OCI-LY7 (cell line): ENCODE measurements around the gene TPRG1L. TPM values are rescaled to one million over a fixed set of nuclear protein-coding genes. Genes with fewer than 3 reads are reported as not detected.

Experiments used
- BruUV-seq: library from RNA; stranded (reverse); fragments of 400-500 nt; replicated peaks from 2 replicates; lab custom pipeline; 2021; lab: Mats Ljungman, UMichigan
- CTCF ChIA-PET: fragments of 300-600 bp; sonication (Branson Sonifier 250); formaldehyde crosslinking; loops from one replicate; lab custom pipeline; 2022; ENCODE audit warnings: antibody characterized with exemption; ENCODE audit not compliant: unreplicated experiment; lab: Charles Lee
- POLR2A ChIA-PET: fragments of 300-600 bp; sonication (Branson Sonifier 250); formaldehyde crosslinking; loops from one replicate; lab custom pipeline; 2022; ENCODE audit warnings: antibody characterized with exemption; lab: Charles Lee
- DNase-seq: peaks from one replicate; pipeline ENCODE4 v3.0.0-alpha.2; 2015; ENCODE audit warnings: low spot score
- H2AFZ ChIP-seq: fragments of 200-600 bp; sonication (generic), shearing (Covaris generic); 2 replicates; pipeline ENCODE4 v1.6.1; 2014; ENCODE audit warnings: mild to moderate bottlenecking, antibody characterized with exemption, low read length, moderate library complexity
- H3K27ac ChIP-seq: fragments of 200-600 bp; sonication (generic); 2 replicates; pipeline ENCODE4 v1.5.1; 2014; ENCODE audit warnings: mixed run types, low read depth, mild to moderate bottlenecking, moderate library complexity, low read length, inconsistent platforms; ENCODE audit not compliant: poor library complexity, severe bottlenecking
- H3K36me3 ChIP-seq: fragments of 200-600 bp; sonication (generic); 2 replicates; pipeline ENCODE4 v1.6.1; 2014; ENCODE audit warnings: mild to moderate bottlenecking, antibody characterized with exemption, low read length, moderate library complexity, mixed read lengths; ENCODE audit not compliant: insufficient read depth
- H3K4me1 ChIP-seq: fragments of 200-600 bp; sonication (generic); 2 replicates; pipeline ENCODE4 v1.5.1; 2014; ENCODE audit warnings: mild to moderate bottlenecking, low read length; ENCODE audit not compliant: insufficient read depth, poor library complexity, severe bottlenecking
- H3K4me2 ChIP-seq: fragments of 200-600 bp; sonication (generic); 2 replicates; pipeline ENCODE4 v1.6.1; 2014; ENCODE audit warnings: mild to moderate bottlenecking, low read length
- H3K4me3 ChIP-seq: fragments of 200-600 bp; sonication (generic); 2 replicates; pipeline ENCODE4 v1.5.1; 2014; ENCODE audit warnings: mild to moderate bottlenecking, low read depth, low read length; ENCODE audit not compliant: poor library complexity, severe bottlenecking
- H3K79me2 ChIP-seq: fragments of 200-600 bp; sonication (generic); 2 replicates; pipeline ENCODE4 v1.6.1; 2016; ENCODE audit warnings: low read depth, mild to moderate bottlenecking, low read length, moderate library complexity, mixed read lengths; ENCODE audit not compliant: insufficient read depth
- H3K9me2 ChIP-seq: fragments of 200-600 bp; sonication (generic); 2 replicates; pipeline ENCODE4 v1.6.1; 2016; ENCODE audit warnings: mild to moderate bottlenecking, low read length, mixed read lengths; ENCODE audit not compliant: insufficient read depth
- H3K9me3 ChIP-seq: fragments of 200-600 bp; sonication (generic); 2 replicates; pipeline ENCODE4 v1.6.1; 2014; ENCODE audit warnings: mild to moderate bottlenecking, mixed run types, low read length, mixed read lengths
- H4K20me1 ChIP-seq: fragments of 200-600 bp; sonication (generic); 2 replicates; pipeline ENCODE4 v1.6.1; 2014; ENCODE audit warnings: mild to moderate bottlenecking, antibody characterized with exemption, low read length, moderate library complexity, mixed read lengths; ENCODE audit not compliant: insufficient read depth
- CTCF ChIP-seq: fragments of 200-600 bp; sonication (generic); conservative IDR thresholded peaks from 2 replicates; pipeline ENCODE4 v1.5.1; 2014; ENCODE audit warnings: mild to moderate bottlenecking, antibody characterized with exemption, low read length, moderate library complexity, mixed read lengths
- EZH2phosphoT487 ChIP-seq: fragments of 200-600 bp; sonication (generic); IDR thresholded peaks from 2 replicates; pipeline ENCODE4 v1.6.1; 2018; ENCODE audit warnings: low read depth, borderline replicate concordance, mild to moderate bottlenecking, mixed run types, antibody characterized with exemption, low read length, moderate library complexity, mixed read lengths
- intact Hi-C: fragments of 100-400 bp; cut with micrococcal nuclease; formaldehyde crosslinking; loops from one replicate; pipeline ENCODE4 v1.10.0; 2022; ENCODE audit not compliant: unreplicated experiment
- total RNA-seq, 2 experiments: library from RNA; depleted of rRNA in 1 of 2; stranded (reverse); fragments of >200 nt in 1 of 2; shearing (Covaris generic) in 1 of 2; gene quantifications; 2 replicates each; pipeline ENCODE4 v1.2.3, GENCODE V29; 2014 to 2022

The TPRG1L gene
- total RNA-seq, 2 experiments from 2014 or later, result 3.1 to 6.8 TPM

- Histone ChIP-seq H3K4me2 (no peak overlapping the region), H3K36me3 (no peaks in the 10 kb centered on the region), H2AFZ (no peak overlapping the region), H3K9me3 (no peaks in the 10 kb centered on the region), H3K4me1 (peaks cover 29% of the 10 kb centered on the region), H3K4me3 (no peak overlapping the region), H3K27ac (no peak overlapping the region), H4K20me1 (no peaks in the 10 kb centered on the region), H3K79me2 (no peaks in the 10 kb centered on the region), H3K9me2 (no peaks in the 10 kb centered on the region)
- no peak for DNase-seq
- BruUV-seq, result no TSS peak
- TF ChIP-seq CTCF, result no peak
- CTCF ChIA-PET, result no interaction called here
- POLR2A ChIA-PET, result no interaction called here
- intact Hi-C loops, result no loop called here
Measured at GRCh38 chr1:3594706-3595377, 30.0 kb upstream of the TPRG1L start.

- no peak for DNase-seq
- BruUV-seq, result no TSS peak
- Histone ChIP-seq H3K4me2 (no peak overlapping the region), H4K20me1 (no peaks in the 10 kb centered on the region), H3K9me2 (no peaks in the 10 kb centered on the region), H3K36me3 (no peaks in the 10 kb centered on the region), H3K9me3 (no peaks in the 10 kb centered on the region), H3K4me3 (no peak overlapping the region), H3K79me2 (no peaks in the 10 kb centered on the region), H2AFZ (no peak overlapping the region), H3K4me1 (peaks cover 29% of the 10 kb centered on the region), H3K27ac (no peak overlapping the region)
- POLR2A ChIA-PET, result no interaction called here
- CTCF ChIA-PET, result no interaction called here
- intact Hi-C loops, result no loop called here
- no peak for TF ChIP-seq CTCF
- TF ChIP-seq EZH2phosphoT487, result no peak
Measured at GRCh38 chr1:3595949-3596348, 28.9 kb upstream of the TPRG1L start.
